Posterior cingulate gyrus (tissue), 11 donors: ENCODE measurements around the gene CNKSR3.
"Not testable (repeated sequence)": the region's sequence is repeated elsewhere in the genome, so short reads cannot be mapped to it uniquely, and the experiment has no call there.

ENCODE experiments used
- DNase-seq, 10 donors: peaks; one replicate each; pipeline versions ENCODE4 v3.0.0 to v3.0.0-alpha.2; 2020 to 2021; ENCODE audit warnings: mixed read lengths in 3 of 10
- intact Hi-C: fragments of 100-400 bp; cut with DNase I; formaldehyde crosslinking; loops from one replicate; pipeline ENCODE4 v1.15.1; 2023

Gene CNKSR3

DNA sequence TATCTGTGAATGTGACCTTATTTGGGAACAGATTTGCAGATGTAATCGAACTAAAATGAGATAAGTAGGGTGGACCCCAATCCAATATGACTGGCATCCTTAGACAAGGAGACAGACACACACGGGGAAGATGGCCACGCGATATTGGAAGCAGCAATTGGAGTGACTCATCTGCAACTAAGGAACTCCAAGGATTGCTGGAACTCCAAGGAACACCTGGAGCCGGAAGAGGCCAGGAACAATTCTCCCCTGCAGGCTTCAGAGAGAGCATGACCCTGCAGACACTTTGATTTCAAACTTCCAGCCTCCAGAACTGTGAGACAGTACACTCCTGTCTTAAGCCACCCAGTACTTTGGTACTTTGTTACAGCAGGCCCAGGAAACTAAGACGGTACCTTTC, 19.5 kb upstream of the CNKSR3 start:
- no peak for DNase-seq
- intact Hi-C loops = no loop called here

GRCh38 chr6:154528310-154528915, 17.9 kb upstream of the CNKSR3 start:
- intact Hi-C loops = no loop called here
- no peak for DNase-seq

DNA sequence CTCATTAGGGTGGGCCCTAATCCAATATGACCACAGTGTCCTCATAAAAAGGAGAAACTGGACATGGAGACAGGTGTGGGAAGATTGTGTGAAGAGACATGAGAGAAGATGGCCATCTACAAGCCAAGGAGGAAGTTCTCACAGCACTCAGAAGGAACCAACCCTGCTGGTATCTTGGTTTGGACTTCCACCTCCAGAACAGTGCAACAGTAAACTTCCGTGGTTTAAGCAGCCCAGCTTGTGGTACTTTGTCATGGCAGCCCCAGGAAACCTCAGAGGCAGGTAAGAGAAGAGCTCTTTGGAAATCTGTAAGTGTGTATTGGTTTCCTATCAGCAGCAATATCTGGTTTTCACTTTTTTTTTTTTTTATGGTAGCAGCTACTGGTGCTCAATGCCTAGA, 16.5 kb upstream of the CNKSR3 start:
- intact Hi-C loops = no loop called here

GRCh38 chr6:154522576-154522975, 12.1 kb upstream of the CNKSR3 start:
- DNase-seq = no peak
- intact Hi-C loops = no loop called here

More for the DNA sequence above, 16.5 kb upstream of the CNKSR3 start:
- DNase-seq = no peak

DNA sequence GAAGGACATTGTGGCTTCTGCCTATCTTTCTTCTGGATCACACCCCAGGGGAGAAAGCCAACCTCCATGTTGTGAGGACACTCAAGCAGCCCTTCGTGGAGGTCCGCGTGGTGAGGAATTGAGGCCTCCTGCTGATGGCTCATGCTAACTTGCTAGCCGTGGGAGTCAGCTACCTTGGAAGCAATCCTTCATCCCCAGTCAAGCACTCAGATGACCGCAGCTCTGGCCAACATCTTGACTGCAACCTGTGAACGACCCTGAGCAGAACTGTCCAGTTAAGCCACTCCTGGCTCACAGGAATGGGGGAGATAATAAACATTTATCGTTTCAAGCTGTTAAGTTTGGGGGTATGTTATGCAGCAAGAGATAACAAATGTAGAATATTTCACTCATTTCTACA, 10.9 kb upstream of the CNKSR3 start:
- DNase-seq = no peak
- intact Hi-C loops = no loop called here

DNA sequence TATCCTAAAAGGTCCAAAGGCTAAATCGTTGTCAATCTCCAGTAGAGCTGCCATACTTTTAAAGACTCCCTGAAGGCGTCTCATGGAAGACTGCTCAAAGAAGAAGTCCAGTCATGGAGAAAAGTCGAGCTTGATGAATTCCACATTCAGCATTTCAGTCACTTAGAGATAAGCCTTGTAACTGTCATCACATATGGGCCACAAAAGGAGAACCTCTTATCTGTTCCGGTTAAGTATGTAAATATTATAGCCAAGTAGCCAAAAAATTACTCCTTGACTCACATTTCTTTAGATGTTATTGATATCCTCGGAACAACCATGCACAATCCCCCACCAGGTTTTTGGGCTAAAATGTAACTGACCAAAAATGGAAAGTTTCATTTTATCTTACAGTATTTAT, 9.8 kb upstream of the CNKSR3 start:
- intact Hi-C loops = no loop called here
- DNase-seq = no peak

- no peak for DNase-seq
- intact Hi-C loops = no loop called here
Observed at GRCh38 chr6:154518396-154518795, 7.9 kb upstream of the CNKSR3 start.

GRCh38 chr6:154516276-154516675, 5.8 kb upstream of the CNKSR3 start:
- intact Hi-C loops = no loop called here
- no peak for DNase-seq

DNA sequence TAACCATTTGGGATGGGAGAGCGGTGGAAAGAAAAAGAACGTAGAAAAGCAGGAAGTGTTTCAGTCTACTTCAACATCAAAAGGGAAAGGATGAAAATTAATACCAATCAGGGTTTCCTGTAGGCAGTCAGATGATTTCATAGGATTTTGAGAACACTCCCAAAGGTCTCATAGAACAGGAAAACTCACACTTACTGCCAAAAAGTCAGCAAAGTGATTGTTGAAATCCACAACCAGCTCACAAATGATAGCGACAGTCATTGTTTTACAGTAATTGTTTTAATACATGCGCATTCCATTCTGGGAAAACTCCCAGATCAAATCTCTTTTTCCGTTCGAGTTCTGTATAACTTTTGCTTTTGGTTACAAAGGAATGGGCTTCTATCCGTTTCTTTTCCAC, 5.3 kb upstream of the CNKSR3 start:
- DNase-seq = no peak
- intact Hi-C loops = no loop called here

DNA sequence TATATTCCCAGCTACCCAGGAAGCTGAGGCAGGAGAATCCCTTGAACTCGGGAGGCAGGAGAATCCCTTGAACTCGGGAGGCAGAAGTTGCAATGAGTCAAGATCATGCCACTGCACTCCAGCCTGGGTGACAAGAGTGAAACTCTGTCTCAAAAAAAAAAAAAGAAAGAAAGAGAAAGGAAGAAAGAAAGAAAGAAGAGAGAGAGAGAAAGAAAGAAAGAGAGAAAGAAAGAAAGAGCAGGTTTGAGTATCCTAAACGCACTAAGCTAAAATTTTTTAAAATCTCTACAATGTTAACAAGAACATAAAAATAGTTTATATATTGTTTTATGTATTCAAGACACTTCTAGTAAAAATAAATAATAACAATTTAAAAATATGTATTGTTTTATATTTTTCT, 4.6 kb upstream of the CNKSR3 start:
- DNase-seq, intact Hi-C loops: not testable (repeated sequence)

DNA sequence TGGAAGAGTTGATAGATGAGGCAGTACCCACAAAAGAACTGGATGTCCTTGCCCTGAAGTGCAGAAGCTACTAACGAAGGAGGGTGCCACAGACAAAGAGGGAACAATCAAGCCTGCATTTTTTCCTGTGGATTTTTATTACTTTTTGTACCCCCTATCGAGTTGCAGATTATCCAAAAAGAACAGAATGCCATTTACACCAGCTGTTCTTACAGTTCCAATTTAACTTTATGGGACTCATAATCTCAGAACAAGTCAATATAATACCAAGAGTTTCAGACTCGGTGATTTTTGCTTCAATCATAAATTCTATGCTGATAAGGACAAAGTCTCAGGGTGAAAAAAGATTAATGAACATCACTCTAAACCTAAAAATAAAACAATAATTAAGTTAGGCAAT, 4.0 kb upstream of the CNKSR3 start:
- no peak for DNase-seq

DNA sequence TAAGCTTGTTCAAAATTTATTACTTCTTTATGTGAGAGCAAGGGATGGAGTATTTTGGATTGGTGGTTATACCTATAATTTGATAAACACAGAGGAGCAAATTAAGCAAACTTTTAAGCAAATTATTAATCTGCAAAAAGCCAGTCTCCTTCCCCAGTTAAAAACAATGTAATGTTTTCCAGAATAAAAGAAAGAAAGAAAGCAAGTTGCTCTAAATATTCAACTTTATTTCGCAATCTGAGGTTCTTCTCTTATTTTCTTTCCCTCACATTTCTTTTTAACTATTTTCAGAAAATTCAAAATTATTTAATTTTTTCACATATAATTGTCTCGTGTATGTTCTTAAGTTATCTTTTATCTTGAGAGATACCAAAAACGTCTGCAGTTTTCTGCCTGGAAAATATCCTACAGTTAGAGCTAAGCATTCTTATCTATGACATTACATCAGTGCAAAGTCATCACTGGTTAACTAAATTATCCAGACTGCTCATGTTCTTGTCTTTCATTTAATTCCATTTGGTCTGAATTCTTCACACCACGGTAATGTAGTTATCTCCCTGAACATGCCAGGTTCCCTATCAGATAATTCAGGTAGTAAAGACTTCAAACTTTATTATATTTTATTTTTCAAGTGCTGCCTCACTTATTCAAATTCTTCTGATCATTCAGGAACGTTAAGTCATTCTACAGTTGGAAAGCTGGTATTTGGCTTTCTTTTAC, 3.3 kb upstream of the CNKSR3 start:
- DNase-seq = no peak
- intact Hi-C loops = no loop called here

More for the DNA sequence above, 4.0 kb upstream of the CNKSR3 start:
- intact Hi-C loops = no loop called here

GRCh38 chr6:154512201-154512600, 1.7 kb upstream of the CNKSR3 start:
- DNase-seq = no peak
- intact Hi-C loops = no loop called here

DNA sequence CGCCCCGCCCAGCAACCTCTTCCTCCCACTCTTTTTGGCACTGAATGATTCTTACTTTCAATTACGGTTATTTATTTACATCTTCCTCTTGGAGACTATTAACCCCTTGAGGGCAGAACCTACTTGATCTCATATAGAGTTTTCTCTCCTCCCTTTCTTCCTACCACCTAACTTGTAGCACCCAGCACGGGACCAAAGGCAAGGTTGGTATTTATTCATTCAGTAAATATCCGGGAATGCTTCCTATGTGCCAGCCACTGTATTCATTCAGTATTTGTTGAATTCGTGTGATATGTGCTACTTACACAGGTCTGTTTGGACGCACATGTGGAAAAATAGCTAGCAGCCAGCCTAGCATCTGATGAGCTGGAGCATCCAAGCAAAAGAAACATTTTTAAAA, 1.3 kb upstream of the CNKSR3 start:
- DNase-seq = no peak
- intact Hi-C loops = no loop called here

GRCh38 chr6:154509421-154510143, 903 bp downstream of the CNKSR3 start:
- intact Hi-C loops = loop anchor here (2.0 to 10.0 kb wide), 2 partner anchors 165 to 223 kb away; partner anchors contain the start of gene SCAF8
- DNase-seq = peak in 7 of 10 donors; percentile 13 to 88 (median 44)

DNA sequence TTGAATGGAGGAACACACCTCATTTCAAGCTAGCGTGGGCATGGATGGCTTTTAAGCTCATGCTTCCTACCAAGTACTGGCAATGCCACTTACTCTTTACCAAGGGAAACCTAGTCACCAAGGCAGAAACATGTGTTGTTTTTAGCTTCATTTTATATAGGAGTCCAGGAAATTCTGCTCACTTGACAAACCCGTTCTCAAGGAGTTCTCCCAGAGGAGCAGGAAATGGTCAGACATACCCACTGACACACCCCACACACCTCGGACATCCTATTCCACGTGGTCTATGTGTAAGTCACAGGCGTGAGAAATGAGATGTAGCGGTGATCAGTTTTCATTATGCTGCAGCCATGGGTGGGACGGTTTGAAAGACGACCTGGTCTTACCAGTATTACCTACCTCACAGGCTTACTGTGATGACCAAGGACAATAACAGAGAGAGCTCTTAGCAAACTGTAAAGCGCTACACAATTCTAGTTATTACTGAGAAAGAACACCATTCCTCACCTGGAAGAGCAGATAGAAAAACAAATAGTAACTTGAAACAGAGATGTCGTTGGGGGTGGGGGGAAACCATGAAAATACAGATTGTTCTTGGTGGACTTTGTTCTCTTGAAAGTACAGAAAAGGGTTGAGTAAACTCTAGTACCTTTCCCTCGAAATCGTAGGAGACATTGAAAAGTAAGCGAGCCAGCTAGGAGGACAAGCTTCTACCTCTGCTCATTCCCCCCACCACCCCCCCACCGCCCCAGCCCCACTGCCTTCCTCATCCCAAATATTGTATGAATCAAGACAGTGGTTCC, 1.7 kb downstream of the CNKSR3 start:
- intact Hi-C loops = loop anchor here (2.0 to 10.0 kb wide), 2 partner anchors 166 to 224 kb away; partner anchors contain the start of gene SCAF8
- no peak for DNase-seq

- intact Hi-C loops = loop anchor here (10.0 kb wide), 1 partner anchor 168 kb away; no protein-coding TSS in a partner anchor
- no peak for DNase-seq
Observed at GRCh38 chr6:154506991-154507898, 3.2 kb downstream of the CNKSR3 start.

DNA sequence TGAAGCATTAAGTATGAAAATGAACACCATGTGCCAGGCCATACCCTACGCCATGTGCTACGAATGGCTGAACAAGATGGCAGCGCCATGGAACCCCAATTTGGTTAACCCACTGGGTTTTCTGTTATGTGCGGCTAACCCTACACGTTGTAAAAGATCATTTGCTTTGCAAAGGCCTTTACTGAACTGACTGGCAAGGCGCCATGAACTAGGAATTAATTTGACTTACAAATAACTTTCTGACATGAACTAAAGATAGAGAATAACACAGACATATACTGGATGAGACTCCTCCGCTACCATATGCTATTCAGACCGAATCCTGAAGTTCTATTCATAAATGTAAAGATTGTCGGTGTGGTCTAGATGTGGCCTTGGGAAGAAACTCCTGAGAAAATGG, 3.9 kb downstream of the CNKSR3 start:
- DNase-seq = no peak
- intact Hi-C loops = loop anchor here (10.0 kb wide), 1 partner anchor 168 kb away; no protein-coding TSS in a partner anchor

DNA sequence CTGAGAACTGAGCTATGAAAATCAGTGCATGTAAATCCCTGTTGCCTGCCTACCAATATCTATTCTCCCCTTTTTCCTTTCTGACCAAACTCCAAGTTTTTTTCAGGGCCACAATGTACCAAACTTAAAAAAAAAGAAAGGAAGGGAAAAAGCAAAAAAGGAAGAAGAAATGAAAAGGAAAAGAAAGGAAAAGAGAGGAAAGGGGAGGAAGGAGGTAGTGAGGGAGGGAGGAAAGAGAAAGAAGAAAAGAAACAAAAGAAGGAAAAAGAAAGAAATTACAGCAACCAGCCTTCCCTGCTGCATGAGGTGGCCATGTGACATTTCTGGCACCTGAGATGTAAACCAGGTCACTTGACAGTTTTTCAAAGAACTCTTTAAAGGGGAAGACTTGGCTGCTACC, 4.4 kb downstream of the CNKSR3 start:
- DNase-seq = no peak
- intact Hi-C loops = loop anchor here (10.0 kb wide), 1 partner anchor 169 kb away; no protein-coding TSS in a partner anchor
